Measurements from ENCODE around the gene SDCBP2.

Gene SDCBP2

DNA sequence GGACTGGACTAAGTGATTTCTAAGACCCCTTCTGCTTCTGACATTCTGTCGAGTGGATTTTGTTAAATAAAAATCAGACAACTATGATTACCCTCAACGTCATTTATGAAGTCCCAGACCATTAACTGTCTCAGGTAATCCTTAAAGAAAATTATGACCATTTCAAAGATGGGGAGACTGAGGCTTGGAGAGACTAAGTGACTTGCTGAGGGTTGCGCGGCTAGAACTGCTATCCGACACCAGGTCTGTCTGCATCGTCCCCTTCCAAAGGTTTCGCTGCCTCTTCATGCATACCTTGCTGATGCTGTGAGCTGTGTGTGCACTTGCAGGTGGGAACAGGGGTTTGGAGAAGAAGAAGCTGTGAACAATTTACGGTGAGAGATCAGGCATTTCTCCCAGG, 59.7 kb downstream of the SDCBP2 start:
- DNase-seq: no peak

DNA sequence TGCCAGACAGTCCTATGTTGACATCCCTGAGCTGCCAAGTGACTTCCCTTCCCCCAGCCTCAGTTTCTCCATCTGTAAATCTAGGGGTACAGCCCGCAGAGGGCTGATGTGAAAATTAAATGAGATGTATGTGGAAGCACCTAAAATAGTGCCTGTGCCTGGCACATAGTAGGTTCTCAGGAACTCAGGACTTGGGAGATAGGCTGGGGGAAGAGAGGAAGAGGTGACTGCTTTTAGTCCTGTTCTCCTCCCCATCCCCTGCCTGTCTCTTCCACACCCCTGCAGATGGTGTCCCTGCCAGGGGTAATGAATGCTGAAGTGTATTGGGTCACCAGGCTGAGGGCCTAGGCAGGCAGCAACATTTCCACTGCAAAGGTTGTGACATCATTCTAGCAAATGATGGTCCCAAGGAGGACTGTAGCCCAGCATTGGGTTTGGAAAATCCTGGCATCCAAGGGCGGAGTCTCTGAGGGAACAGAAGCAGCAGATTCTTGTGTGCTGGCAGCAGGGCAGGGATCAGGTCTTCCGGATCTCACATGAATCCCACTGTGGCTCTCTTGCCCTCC, 61.0 kb downstream of the SDCBP2 start:
- no peak for DNase-seq

GRCh38 chr20:1267161-1267560, 61.8 kb downstream of the SDCBP2 start:
- DNase-seq: no peak

DNA sequence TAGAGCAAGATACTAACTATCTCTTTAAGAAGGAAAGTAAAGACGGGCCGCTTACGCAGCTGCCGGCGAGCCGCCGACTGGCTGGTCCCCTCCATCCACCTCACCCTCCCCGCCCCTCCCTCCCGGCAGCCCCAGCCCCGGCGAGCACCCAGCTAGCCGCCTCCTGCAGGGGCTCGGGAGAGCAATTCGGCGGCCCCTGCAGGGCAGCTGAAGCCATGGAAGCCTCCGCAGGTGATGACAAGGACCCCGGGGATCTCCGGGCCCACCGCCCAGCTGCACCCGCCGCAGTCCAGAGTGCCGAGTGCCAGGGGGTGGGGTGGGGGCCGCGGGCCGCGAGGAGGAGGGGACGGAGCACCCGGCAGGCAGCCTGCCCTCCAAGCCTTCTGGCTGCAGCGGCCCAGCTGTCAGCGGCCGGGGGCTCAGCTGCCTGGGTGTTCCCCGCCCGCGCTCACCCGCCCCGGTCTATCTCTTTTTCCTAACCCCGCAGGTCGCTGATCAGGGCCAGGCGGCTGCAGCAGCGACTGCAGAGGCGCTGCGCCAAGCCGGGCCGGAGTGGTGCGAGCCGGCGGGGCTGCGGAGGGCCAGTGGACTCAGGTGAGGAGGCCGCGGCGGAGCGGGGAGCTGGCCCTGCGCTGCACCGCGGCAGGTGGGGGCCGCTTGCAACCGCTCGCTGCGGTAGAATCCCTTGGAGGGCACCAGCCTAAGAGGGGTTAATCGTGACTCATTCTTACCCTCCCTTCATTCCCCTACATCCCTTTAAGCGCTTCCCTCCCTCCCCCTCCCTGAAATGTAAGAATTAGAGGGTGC, 62.6 kb downstream of the SDCBP2 start, which contains the start of gene SNPH:
Gene SNPH, plus strand, starts transcription at position 128 of the 807 bp plus-strand sequence. CDS start 29,946 bp downstream, outside the sequence.
- peak; percentile 78 to 80 for DNase-seq

DNA sequence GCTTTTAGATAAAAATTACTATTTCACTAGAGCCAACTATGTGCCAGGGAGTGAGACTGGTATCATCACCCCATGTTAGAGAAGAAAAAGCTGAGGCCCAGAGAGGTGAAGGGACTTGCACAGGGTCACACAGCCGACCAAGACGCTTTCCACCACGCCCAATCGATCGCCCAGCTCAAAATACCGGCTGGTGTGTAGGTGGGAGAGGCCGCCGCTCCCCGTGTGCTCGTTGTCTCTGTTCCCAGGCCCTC, 63.1 kb downstream of the SDCBP2 start:
- DNase-seq: no peak

- no peak for DNase-seq
Observed at GRCh38 chr20:1265226-1265915, 63.6 kb downstream of the SDCBP2 start.

- no peak for DNase-seq
Observed at GRCh38 chr20:1264727-1265126, 64.2 kb downstream of the SDCBP2 start.

DNA sequence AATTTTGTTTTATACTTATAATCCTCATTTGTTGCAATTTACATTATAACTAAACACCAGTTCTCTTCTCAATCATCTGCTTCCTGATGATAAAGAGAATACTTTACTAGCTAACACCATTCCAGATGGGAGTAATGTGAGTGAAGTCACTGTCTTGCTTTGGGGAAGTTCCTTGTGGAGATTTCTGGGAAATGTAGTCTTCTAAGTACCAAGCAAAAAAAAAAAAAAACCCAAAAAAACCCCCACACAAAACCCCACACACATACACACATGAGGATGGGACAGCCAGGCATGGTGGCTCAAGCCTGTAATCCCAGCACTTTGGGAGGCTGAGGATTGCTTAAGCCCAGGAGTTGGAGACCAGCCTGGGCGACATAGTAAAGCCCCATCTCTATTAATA, 65.1 kb downstream of the SDCBP2 start:
- no peak for DNase-seq

Measured in CD4-positive, alpha-beta T cell treated with Interleukin-1 beta for 1 hour (primary cell).